Large intestine (tissue), 3 donors: Measurements from ENCODE around the gene TNN. TPM values are rescaled to one million over a fixed set of nuclear protein-coding genes. Genes with fewer than 3 reads are reported as not detected.

ENCODE experiments used
- DNase-seq, 2 donors: peaks; one replicate each; pipeline versions ENCODE4 v3.0.0 to v3.0.0-alpha.2; 2013
- H3K27ac ChIP-seq: one replicate; pipeline ENCODE4 v1.5.1; 2013; ENCODE audit warnings: low read length
- H3K27me3 ChIP-seq: 2 replicates; pipeline ENCODE4 v1.6.1; 2013; ENCODE audit warnings: low read length; ENCODE audit not compliant: control insufficient read depth, insufficient read depth
- H3K36me3 ChIP-seq: 2 replicates; pipeline ENCODE4 v1.6.1; 2013; ENCODE audit warnings: low read length; ENCODE audit not compliant: control insufficient read depth, insufficient read depth
- H3K4me1 ChIP-seq: one replicate; pipeline ENCODE4 v1.6.1; 2013; ENCODE audit warnings: low read length; ENCODE audit not compliant: control insufficient read depth, insufficient read depth
- H3K4me3 ChIP-seq: one replicate; pipeline ENCODE4 v1.5.1; 2013; ENCODE audit warnings: low read length
- H3K9me3 ChIP-seq: one replicate; pipeline ENCODE4 v1.6.1; 2013; ENCODE audit warnings: mild to moderate bottlenecking, low read depth, low read length, moderate library complexity; ENCODE audit not compliant: control insufficient read depth
- WGBS: methylation state at CpG from one replicate; pipeline ENCODE4 v1.1.5; 2013; ENCODE audit warnings: low lambda C conversion rate; ENCODE audit not compliant: insufficient coverage; 5-methylcytosine and 5-hydroxymethylcytosine counted together
- polyA plus RNA-seq: library from polyadenylated mRNA; unstranded; fragments of 120-200 nt; gene quantifications from one replicate; pipeline ENCODE4 v1.2.1, GENCODE V29; 2013

TNN gene
- polyA plus RNA-seq, 1 donor = 0.70 TPM

- Histone ChIP-seq H3K27ac (no peak overlapping the region), H3K36me3 (peaks cover 10% of the 10 kb centered on the region), H3K27me3 (peaks cover 11% of the 10 kb centered on the region), H3K9me3 (no peaks in the 10 kb centered on the region), H3K4me3 (no peak overlapping the region), H3K4me1 (no peaks in the 10 kb centered on the region)
- no peak for DNase-seq
- no CpG with 5 or more reads among the region's 2 CpGs for WGBS
Observed at GRCh38 chr1:175157200-175157599, 89.6 kb downstream of the TNN start.

GRCh38 chr1:175158170-175158591 lies 90.5 kb downstream of the TNN start:
- WGBS = no CpG with 5 or more reads among the region's 6 CpGs

GRCh38 chr1:175162955-175163354 lies 95.3 kb downstream of the TNN start:
- Histone ChIP-seq H3K27me3 (no peaks in the 10 kb centered on the region), H3K27ac (no peak overlapping the region), H3K36me3 (peaks cover 36% of the 10 kb centered on the region), H3K9me3 (no peaks in the 10 kb centered on the region), H3K4me3 (no peak overlapping the region), H3K4me1 (no peaks in the 10 kb centered on the region)
- WGBS = no CpG with 5 or more reads among the region's 4 CpGs
- DNase-seq = no peak

More at GRCh38 chr1:175158170-175158591, 90.5 kb downstream of the TNN start:
- no peak for DNase-seq
- no peaks in the 10 kb centered on the region for H3K9me3 ChIP-seq
- H3K27ac ChIP-seq = no peak overlapping the region
- peaks cover 9% of the 10 kb centered on the region for H3K27me3 ChIP-seq
- H3K36me3 ChIP-seq = peaks cover 12% of the 10 kb centered on the region
- no peaks in the 10 kb centered on the region for H3K4me1 ChIP-seq
- H3K4me3 ChIP-seq = no peak overlapping the region

- Histone ChIP-seq H3K27me3 (no peaks in the 10 kb centered on the region), H3K9me3 (no peaks in the 10 kb centered on the region), H3K27ac (no peak overlapping the region), H3K4me3 (no peak overlapping the region), H3K36me3 (peaks cover 36% of the 10 kb centered on the region), H3K4me1 (no peaks in the 10 kb centered on the region)
- DNase-seq = no peak
- no CpG with 5 or more reads among the region's 4 CpGs for WGBS
Observed at GRCh38 chr1:175163702-175164101, 96.1 kb downstream of the TNN start.

- no peaks in the 10 kb centered on the region for H3K9me3 ChIP-seq
- no peak for DNase-seq
- H3K4me1 ChIP-seq = peaks cover 3% of the 10 kb centered on the region
- H3K36me3 ChIP-seq = peaks cover 36% of the 10 kb centered on the region
- H3K27ac ChIP-seq = no peak overlapping the region
- H3K4me3 ChIP-seq = no peak overlapping the region
- no peaks in the 10 kb centered on the region for H3K27me3 ChIP-seq
- no CpG with 5 or more reads among the region's 2 CpGs for WGBS
Observed at GRCh38 chr1:175164751-175165150, 97.1 kb downstream of the TNN start.

- no peak overlapping the region for H3K4me3 ChIP-seq
- WGBS = 65% methylated on average over 3 of the region's 5 CpGs
- peaks cover 26% of the 10 kb centered on the region for H3K36me3 ChIP-seq
- no peak overlapping the region for H3K27ac ChIP-seq
- H3K27me3 ChIP-seq = no peaks in the 10 kb centered on the region
- H3K9me3 ChIP-seq = no peaks in the 10 kb centered on the region
- DNase-seq = peak in 1 of 2 donors; percentile 18
- peaks cover 3% of the 10 kb centered on the region for H3K4me1 ChIP-seq
Observed at GRCh38 chr1:175166746-175167145, 99.1 kb downstream of the TNN start.

- no CpG with 5 or more reads among the region's 2 CpGs for WGBS
- Histone ChIP-seq H3K9me3 (no peaks in the 10 kb centered on the region), H3K27ac (no peak overlapping the region), H3K4me3 (no peak overlapping the region), H3K27me3 (no peaks in the 10 kb centered on the region), H3K4me1 (peaks cover 3% of the 10 kb centered on the region), H3K36me3 (peaks cover 24% of the 10 kb centered on the region)
- DNase-seq = no peak
Observed at GRCh38 chr1:175167861-175168260, 100.2 kb downstream of the TNN start.

- H3K9me3 ChIP-seq = no peaks in the 10 kb centered on the region
- WGBS = no CpG with 5 or more reads among the region's 4 CpGs
- no peak for DNase-seq
- H3K4me3 ChIP-seq = no peak overlapping the region
- H3K27me3 ChIP-seq = no peaks in the 10 kb centered on the region
- H3K4me1 ChIP-seq = peaks cover 3% of the 10 kb centered on the region
- peaks cover 18% of the 10 kb centered on the region for H3K36me3 ChIP-seq
- H3K27ac ChIP-seq = no peak overlapping the region
Observed at GRCh38 chr1:175168782-175169181, 101.1 kb downstream of the TNN start.

- H3K27ac ChIP-seq = no peak overlapping the region
- H3K27me3 ChIP-seq = no peaks in the 10 kb centered on the region
- peak in 1 of 2 donors; percentile 18 for DNase-seq
- WGBS = 100% methylated on average over 1 of the region's 6 CpGs
- peaks cover 17% of the 10 kb centered on the region for H3K36me3 ChIP-seq
- H3K4me3 ChIP-seq = no peak overlapping the region
- peaks cover 3% of the 10 kb centered on the region for H3K4me1 ChIP-seq
- H3K9me3 ChIP-seq = no peaks in the 10 kb centered on the region
Observed at GRCh38 chr1:175169286-175170018, 101.8 kb downstream of the TNN start.

GRCh38 chr1:175171036-175171913 lies 103.6 kb downstream of the TNN start:
- no peak overlapping the region for H3K27ac ChIP-seq

More at GRCh38 chr1:175171036-175171913, 103.6 kb downstream of the TNN start:
- peaks cover 2% of the 10 kb centered on the region for H3K36me3 ChIP-seq
- no peak overlapping the region for H3K4me3 ChIP-seq
- DNase-seq = peak in 1 of 2 donors; percentile 18
- no peaks in the 10 kb centered on the region for H3K27me3 ChIP-seq
- no peaks in the 10 kb centered on the region for H3K9me3 ChIP-seq
- no CpG with 5 or more reads among the region's 9 CpGs for WGBS
- peaks cover 3% of the 10 kb centered on the region for H3K4me1 ChIP-seq
